HCT116 (cell line): ENCODE results near the gene RIN3. TPM values are rescaled to one million over a fixed set of nuclear protein-coding genes. Genes with fewer than 3 reads are reported as not detected.

Experiments
- ATAC-seq: fragments of 200-7000 bp; cut with Tn5 transposase; 2 replicates; pipeline ENCODE4 v1.9.1; 2020; ENCODE audit warnings: mild to moderate bottlenecking, moderate library complexity
- BruUV-seq: library from RNA; stranded (reverse); fragments of 400-500 nt; replicated peaks from 2 replicates; lab custom pipeline; 2021; lab: Mats Ljungman, UMichigan
- CTCF ChIA-PET: fragments of 300-600 bp; sonication (Branson Sonifier 250); formaldehyde crosslinking; loops from one replicate; lab custom pipeline; 2021; ENCODE audit warnings: antibody characterized with exemption; lab: Charles Lee
- POLR2A ChIA-PET: fragments of 300-600, 350-600 bp; sonication (Branson Sonifier 250); formaldehyde crosslinking; loops from one replicate; lab custom pipeline; 2021; ENCODE audit warnings: antibody characterized with exemption; lab: Charles Lee
- RAD21 ChIA-PET, 2 experiments: fragments of 300-600 bp; sonication (Branson Sonifier 250); formaldehyde crosslinking; loops; one replicate each; lab custom pipeline; 2023; ENCODE audit warnings: low total read pairs in 2 of 2; ENCODE audit not compliant: uncharacterized antibody in 2 of 2, unreplicated experiment in 2 of 2, low non-redundant PET in 1 of 2; lab: Charles Lee
- DNase-seq: peaks from one replicate; pipeline ENCODE4 v3.0.0-alpha.2; 2010; ENCODE audit warnings: low read depth, low spot score
- H2AFZ ChIP-seq: fragments of 200-600 bp; shearing (Covaris generic), sonication (generic); 2 replicates; pipeline ENCODE4 v1.6.1; 2017; ENCODE audit warnings: low read depth, mixed run types, mixed read lengths, antibody characterized with exemption, low read length; ENCODE audit not compliant: poor library complexity, severe bottlenecking
- H3K27ac ChIP-seq: 2 replicates; pipeline ENCODE4 v1.5.1; 2012; ENCODE audit warnings: low read depth, low read length
- H3K27me3 ChIP-seq: fragments of 200-600 bp; sonication (generic); 2 replicates; pipeline ENCODE4 v1.6.1; 2016; ENCODE audit warnings: mixed run types, low read length, mixed read lengths; ENCODE audit not compliant: insufficient read depth
- H3K36me3 ChIP-seq, 2 experiments: fragments of 200-500 bp in 1 of 2; fragments of 200-600 bp in 1 of 2; sonication (Bioruptor generic) in 1 of 2; sonication (generic) in 1 of 2; 2 replicates each; pipeline versions ENCODE4 v1.5.1 to v1.6.1; 2014 to 2016; ENCODE audit warnings: low read length in 2 of 2, inconsistent platforms in 1 of 2, mixed read lengths in 1 of 2, mixed run types in 1 of 2; ENCODE audit not compliant: insufficient read depth in 2 of 2, control insufficient read depth in 1 of 2
- H3K4me1 ChIP-seq, 2 experiments: fragments of 200-600 bp in 1 of 2; sonication (generic) in 1 of 2; 2 replicates each; pipeline versions ENCODE4 v1.5.1 to v1.6.1; 2012 to 2017; ENCODE audit warnings: low read length in 2 of 2, inconsistent platforms in 1 of 2, mild to moderate bottlenecking in 1 of 2, mixed read lengths in 1 of 2, mixed run types in 1 of 2, moderate library complexity in 1 of 2; ENCODE audit not compliant: insufficient read depth in 2 of 2, control insufficient read depth in 1 of 2
- H3K4me2 ChIP-seq: fragments of 200-600 bp; sonication (generic); 2 replicates; pipeline ENCODE4 v1.6.1; 2017; ENCODE audit warnings: mixed run types, low read length, mixed read lengths
- H3K4me3 ChIP-seq, 2 experiments: fragments of 200-600 bp in 1 of 2; sonication (generic) in 1 of 2; replicated peaks in 1 of 2; 2 replicates each; pipeline ENCODE4 v1.5.1; 2011 to 2016; ENCODE audit warnings: low read length in 2 of 2, control low read depth in 1 of 2, low read depth in 1 of 2, mild to moderate bottlenecking in 1 of 2, mixed read lengths in 1 of 2, mixed run types in 1 of 2
- H3K79me2 ChIP-seq: fragments of 200-600 bp; sonication (generic); 2 replicates; pipeline ENCODE4 v1.6.1; 2017; ENCODE audit warnings: mild to moderate bottlenecking, mixed run types, low read length, moderate library complexity, mixed read lengths; ENCODE audit not compliant: insufficient read depth
- H3K9ac ChIP-seq: fragments of 200-600 bp; sonication (generic); 2 replicates; pipeline ENCODE4 v1.6.1; 2016; ENCODE audit warnings: low read length, mixed read lengths
- H3K9me2 ChIP-seq: fragments of 200-600 bp; sonication (generic), shearing (Covaris generic); 2 replicates; pipeline ENCODE4 v1.6.1; 2017; ENCODE audit warnings: mixed run types, mild to moderate bottlenecking, moderate library complexity; ENCODE audit not compliant: insufficient read depth
- H3K9me3 ChIP-seq, 2 experiments: fragments of 200-500 bp in 1 of 2; fragments of 200-600 bp in 1 of 2; sonication (Bioruptor generic) in 1 of 2; sonication (generic) in 1 of 2; 2 replicates each; pipeline ENCODE4 v1.6.1; 2014 to 2017; ENCODE audit warnings: low read length in 2 of 2, mixed read lengths in 2 of 2, inconsistent platforms in 1 of 2, low read depth in 1 of 2, mild to moderate bottlenecking in 1 of 2, mixed run types in 1 of 2, moderate library complexity in 1 of 2; ENCODE audit not compliant: control insufficient read depth in 1 of 2, insufficient read depth in 1 of 2
- H4K20me1 ChIP-seq: fragments of 200-600 bp; sonication (generic), shearing (Covaris generic); 2 replicates; pipeline ENCODE4 v1.6.1; 2017; ENCODE audit warnings: mixed run types, mild to moderate bottlenecking, moderate library complexity; ENCODE audit not compliant: insufficient read depth
- ATF3 ChIP-seq: IDR thresholded peaks from 2 replicates; pipeline ENCODE4 v1.6.1; 2012
- CTCF ChIP-seq, 3 experiments: fragments of 200-600 bp in 1 of 3; sonication (generic) in 1 of 3; IDR thresholded peaks in 2 of 3; conservative IDR thresholded peaks in 1 of 3; 2 replicates each; pipeline ENCODE4 v1.5.1; 2012 to 2017; ENCODE audit warnings: low read depth in 2 of 3, low read length in 2 of 3, antibody characterized with exemption in 1 of 3, borderline replicate concordance in 1 of 3, control low read depth in 1 of 3, mild to moderate bottlenecking in 1 of 3, mixed read lengths in 1 of 3, mixed run types in 1 of 3, moderate library complexity in 1 of 3; ENCODE audit not compliant: insufficient read depth in 1 of 3
- EGR1 ChIP-seq: IDR thresholded peaks from 2 replicates; pipeline ENCODE4 v1.6.1; 2012; ENCODE audit warnings: low read depth
- ELF1 ChIP-seq: IDR thresholded peaks from 2 replicates; pipeline ENCODE4 v1.6.1; 2012; ENCODE audit warnings: low read depth, borderline replicate concordance
- EZH2phosphoT487 ChIP-seq: fragments of 200-600 bp; IDR thresholded peaks from 2 replicates; pipeline ENCODE4 v1.6.1; 2018; ENCODE audit warnings: antibody characterized with exemption, borderline replicate concordance
- JUND ChIP-seq: IDR thresholded peaks from 2 replicates; pipeline ENCODE4 v1.6.1; 2012
- MAX ChIP-seq: IDR thresholded peaks from 2 replicates; pipeline ENCODE4 v1.6.1; 2012
- POLR2A ChIP-seq: IDR thresholded peaks from 2 replicates; pipeline ENCODE4 v1.7.0; 2011; ENCODE audit warnings: borderline replicate concordance; ENCODE audit not compliant: insufficient read depth, insufficient read length; ENCODE audit errors: extremely low read depth
- POLR2AphosphoS5 ChIP-seq: IDR thresholded peaks from 2 replicates; pipeline ENCODE4 v1.6.1; 2011; ENCODE audit warnings: mild to moderate bottlenecking, low read depth, low read length, moderate library complexity
- SIN3A ChIP-seq: IDR thresholded peaks from 2 replicates; pipeline ENCODE4 v1.6.1; 2012; ENCODE audit warnings: low read depth
- SP1 ChIP-seq: IDR thresholded peaks from 2 replicates; pipeline ENCODE4 v1.6.1; 2012; ENCODE audit warnings: low read depth
- SRF ChIP-seq: IDR thresholded peaks from 2 replicates; pipeline ENCODE4 v1.6.1; 2012; ENCODE audit warnings: low read depth
- TCF7L2 ChIP-seq: IDR thresholded peaks from 2 replicates; pipeline ENCODE4 v1.7.0; 2011; ENCODE audit warnings: borderline replicate concordance, inconsistent platforms; ENCODE audit not compliant: insufficient read depth, insufficient read length; ENCODE audit errors: extremely low read depth
- YY1 ChIP-seq: IDR thresholded peaks from 2 replicates; pipeline ENCODE4 v1.6.1; 2011; ENCODE audit warnings: low read length, low read depth, moderate library complexity, mild to moderate bottlenecking; ENCODE audit not compliant: insufficient replicate concordance; ENCODE audit errors: extremely low read depth
- ZBTB33 ChIP-seq: IDR thresholded peaks from 2 replicates; pipeline ENCODE4 v1.6.1; 2011; ENCODE audit warnings: mild to moderate bottlenecking, low read length, moderate library complexity; ENCODE audit not compliant: insufficient replicate concordance; ENCODE audit errors: extremely low read depth
- ZFX ChIP-seq: fragments of 450-650 bp; IDR thresholded peaks from 2 replicates; pipeline ENCODE4 v1.6.1; 2017
- ZNF274 ChIP-seq: fragments of 200-500 bp; sonication (Bioruptor generic); IDR thresholded peaks from 2 replicates; pipeline ENCODE4 v1.6.1; 2014; ENCODE audit warnings: mild to moderate bottlenecking, low read depth, low read length, inconsistent platforms
- intact Hi-C: fragments of 100-400 bp; cut with micrococcal nuclease; formaldehyde crosslinking; loops from 2 replicates; pipeline ENCODE4 v1.10.0; 2022
- total RNA-seq: library from RNA; stranded (reverse); gene quantifications from one replicate; pipeline ENCODE4 v1.2.1, GENCODE V29; 2021; ENCODE audit not compliant: unreplicated experiment

Gene RIN3
- total RNA-seq, 1 experiment from 2014 or later, result 22.2 TPM

GRCh38 chr14:92469515-92469914 is 44.1 kb upstream of the RIN3 start:
- Histone ChIP-seq H3K9me3 (peaks cover 4 to 7% of the 10 kb centered on the region in 2 experiments; a peak in 2 of 4 replicates), H3K36me3 (no peaks in the 10 kb centered on the region), H3K4me2 (peak overlapping the region; percentile 53; the same call in 1 of the 2 replicates), H3K27ac (no peak overlapping the region), H3K79me2 (no peaks in the 10 kb centered on the region), H3K27me3 (no peaks in the 10 kb centered on the region), H3K4me1 (peaks cover 34 to 48% of the 10 kb centered on the region in 2 experiments), H3K9ac (no peak overlapping the region), H4K20me1 (no peaks in the 10 kb centered on the region), H3K4me3 (no peak overlapping the region), H3K9me2 (no peaks in the 10 kb centered on the region), H2AFZ (no peak overlapping the region)
- no TSS peak for BruUV-seq
- no peak for ATAC-seq
- RAD21 ChIA-PET, result no interaction called here
- no peak for TF ChIP-seq ZNF274
- intact Hi-C loops, result no loop called here
- CTCF ChIA-PET, result no interaction called here
- POLR2A ChIA-PET, result no interaction called here
- no peak for DNase-seq

GRCh38 chr14:92470215-92470614 is 43.4 kb upstream of the RIN3 start:
- DNase-seq (no peak), ATAC-seq (0 out of 2 replicates have a peak, but pooled peaks have one; percentile 33)
- TF ChIP-seq ZNF274 (no peak), TCF7L2 (no peak), POLR2A (no peak), CTCF (IDR thresholded peaks at IDR 0.05 in 2 of 3, conservative IDR thresholded peaks at IDR 0.05 in 1 of 3; ENCODE audit: borderline replicate concordance in 1 of 3, insufficient read depth in 1 of 3, low read depth in 2 of 3, low read length in 2 of 3) (no peak), EGR1 (no peak), ZBTB33 (no peak), ZFX (no peak), SRF (no peak), POLR2AphosphoS5 (no peak), SP1 (no peak), YY1 (no peak), JUND (no peak), SIN3A (no peak), ELF1 (no peak), ATF3 (no peak), EZH2phosphoT487 (no peak), MAX (no peak)
- H3K36me3 ChIP-seq, result no peaks in the 10 kb centered on the region
- no peak overlapping the region for H2AFZ ChIP-seq
- peaks cover 34 to 48% of the 10 kb centered on the region in 2 experiments for H3K4me1 ChIP-seq
- ChIA-PET RAD21 (no interaction called here), CTCF (no interaction called here), POLR2A (no interaction called here)
- H3K27me3 ChIP-seq, result no peaks in the 10 kb centered on the region
- peaks cover 4 to 7% of the 10 kb centered on the region in 2 experiments; a peak in 2 of 4 replicates for H3K9me3 ChIP-seq
- no peak overlapping the region for H3K9ac ChIP-seq
- no TSS peak for BruUV-seq
- H3K9me2 ChIP-seq, result no peaks in the 10 kb centered on the region
- H3K27ac ChIP-seq, result no peak overlapping the region
- H3K4me2 ChIP-seq, result peak overlapping the region; percentile 53
- H3K4me3 ChIP-seq, result no peak overlapping the region
- no peaks in the 10 kb centered on the region for H3K79me2 ChIP-seq
- H4K20me1 ChIP-seq, result no peaks in the 10 kb centered on the region
- intact Hi-C loops, result loop anchor here (10.0 kb wide), 1 partner anchor 215 kb away; no protein-coding TSS in a partner anchor
